ENCODE data around the gene HYKK. TPM values are rescaled to one million over a fixed set of nuclear protein-coding genes. Genes with fewer than 3 reads are reported as not detected.
"Not testable (repeated sequence)": the region's sequence is repeated elsewhere in the genome, so short reads cannot be mapped to it uniquely, and the experiment has no call there.

The HYKK gene, protein sequence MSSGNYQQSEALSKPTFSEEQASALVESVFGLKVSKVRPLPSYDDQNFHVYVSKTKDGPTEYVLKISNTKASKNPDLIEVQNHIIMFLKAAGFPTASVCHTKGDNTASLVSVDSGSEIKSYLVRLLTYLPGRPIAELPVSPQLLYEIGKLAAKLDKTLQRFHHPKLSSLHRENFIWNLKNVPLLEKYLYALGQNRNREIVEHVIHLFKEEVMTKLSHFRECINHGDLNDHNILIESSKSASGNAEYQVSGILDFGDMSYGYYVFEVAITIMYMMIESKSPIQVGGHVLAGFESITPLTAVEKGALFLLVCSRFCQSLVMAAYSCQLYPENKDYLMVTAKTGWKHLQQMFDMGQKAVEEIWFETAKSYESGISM
- 1 to 10 TPM; 7.7 to 8.9 (median 8.3) TPM for polyA plus RNA-seq (ENCODE audit: insufficient read length in 4 of 4)

DNA sequence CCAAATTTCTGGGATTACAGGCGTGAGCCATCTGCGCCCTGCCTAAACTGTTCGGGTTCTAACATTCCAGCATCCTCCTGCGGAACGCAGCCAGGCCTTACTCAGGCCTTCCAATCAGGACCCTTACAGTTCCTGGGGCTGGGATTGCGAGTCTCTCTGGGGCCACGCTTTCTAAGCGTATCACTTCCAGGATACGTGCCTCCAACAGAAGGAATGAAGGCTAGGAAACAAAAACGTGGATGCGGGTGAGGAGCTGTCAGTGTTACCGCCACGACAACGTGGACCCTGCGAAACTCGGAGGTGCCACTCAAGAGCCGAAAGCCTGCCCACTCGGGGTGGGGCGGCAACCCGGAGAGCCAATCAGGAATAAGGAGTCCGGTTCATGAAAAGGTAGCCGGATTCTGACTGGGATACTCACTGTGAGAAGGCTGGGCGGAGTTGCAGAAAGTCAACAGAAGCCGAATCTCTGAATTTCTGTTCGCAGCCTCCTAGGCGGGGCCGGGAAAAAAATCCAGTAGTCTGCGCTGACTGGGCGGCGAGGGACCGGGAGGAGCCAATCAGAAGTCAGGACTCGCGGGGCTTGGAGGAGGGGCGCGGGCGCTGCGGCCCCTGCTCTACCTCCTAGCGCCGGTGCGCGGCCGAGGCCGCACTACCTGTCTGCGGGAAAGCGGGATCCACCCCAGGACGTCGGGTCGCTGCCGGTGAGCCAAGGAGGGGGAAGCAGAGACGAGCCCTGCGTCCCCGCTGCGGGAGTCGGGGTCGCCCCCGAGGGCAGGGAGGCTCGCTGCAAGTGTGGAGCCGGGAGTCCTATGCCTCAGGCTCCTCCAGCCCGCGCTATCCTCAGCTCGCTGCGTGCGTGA, at the start of gene HYKK:
HYKK (plus strand) TSS at position 607 of the 860 bp plus-strand sequence. CDS start 5,512 bp downstream, outside the sequence.
- DNase-seq (ENCODE audit: low read depth in 4 of 4, low spot score in 2 of 4), result peak; percentile 86 to 98 (median 93)

DNA sequence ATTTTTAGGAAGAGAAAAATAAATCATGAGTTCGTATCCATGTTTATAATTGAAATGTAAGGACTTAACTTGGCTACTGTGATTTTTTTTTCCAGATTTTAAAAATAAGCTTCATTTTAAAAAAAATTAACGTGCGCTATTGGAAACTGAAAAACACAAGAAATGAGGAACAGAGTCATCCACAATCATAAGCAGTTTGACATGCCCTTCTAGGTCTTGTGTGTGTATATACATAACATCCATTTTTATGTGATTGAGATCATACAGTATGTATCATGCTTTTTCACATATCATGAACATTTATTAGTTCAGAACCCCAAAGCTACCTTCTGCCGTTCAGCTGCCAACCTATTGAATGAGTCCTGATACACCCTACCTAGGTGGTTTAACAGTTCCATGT, 46.6 kb upstream of the HYKK start:
- DNase-seq (ENCODE audit: low read depth in 4 of 4, low spot score in 2 of 4), result no peak

DNA sequence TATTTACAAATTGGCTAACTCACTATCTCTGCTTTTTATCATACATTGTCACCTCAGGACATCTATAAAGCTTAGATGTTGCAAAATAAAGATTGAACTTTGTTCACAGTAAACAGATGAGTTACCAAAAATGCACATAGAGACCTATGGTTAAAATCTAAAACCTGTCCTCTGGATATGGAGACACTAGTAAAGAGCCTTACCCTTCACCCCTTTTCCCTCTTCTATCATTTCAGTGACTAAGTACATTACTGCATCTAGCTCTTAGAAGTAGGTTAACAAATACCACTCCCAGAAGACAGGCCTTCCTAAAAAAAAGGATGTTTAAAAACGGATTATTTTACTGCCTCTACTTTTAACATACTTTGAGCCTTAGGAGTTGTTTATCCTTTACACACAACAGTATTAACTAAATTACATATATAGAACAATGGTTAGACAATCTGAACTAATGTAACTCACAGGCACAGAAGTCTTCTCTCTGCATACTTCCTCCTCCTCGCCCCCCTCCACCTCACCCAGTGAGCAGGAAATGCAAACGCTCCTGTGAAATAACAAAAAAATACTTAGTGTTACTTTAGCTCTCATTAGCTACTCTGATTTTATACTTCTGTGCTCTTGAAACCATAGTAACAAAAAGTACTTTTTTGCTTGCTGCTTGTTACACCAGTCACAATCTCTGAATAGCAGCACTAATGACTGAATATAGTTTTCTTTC, 46.0 kb upstream of the HYKK start:
- no peak for DNase-seq (ENCODE audit: low read depth in 4 of 4, low spot score in 2 of 4)

DNA sequence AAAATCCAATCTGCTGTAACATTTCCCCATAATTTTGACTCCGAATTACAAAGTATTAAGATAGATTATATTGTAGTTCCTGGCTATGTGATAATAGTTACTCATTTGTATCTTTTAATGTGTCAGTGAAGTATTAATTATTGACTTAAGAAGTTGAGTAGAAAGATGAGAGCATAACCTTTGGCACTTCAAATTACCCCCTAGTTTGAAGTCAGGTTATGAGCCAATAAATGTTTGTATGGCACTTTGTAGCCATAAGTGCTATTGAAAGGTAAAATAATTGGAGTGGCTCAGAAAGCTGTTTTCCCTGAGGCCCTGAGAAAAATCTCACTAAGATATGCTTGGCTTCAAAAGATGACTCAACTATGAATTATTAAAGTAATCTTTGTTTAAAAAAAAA, 38.3 kb upstream of the HYKK start:
- no peak for DNase-seq (ENCODE audit: low read depth in 4 of 4, low spot score in 2 of 4)

DNA sequence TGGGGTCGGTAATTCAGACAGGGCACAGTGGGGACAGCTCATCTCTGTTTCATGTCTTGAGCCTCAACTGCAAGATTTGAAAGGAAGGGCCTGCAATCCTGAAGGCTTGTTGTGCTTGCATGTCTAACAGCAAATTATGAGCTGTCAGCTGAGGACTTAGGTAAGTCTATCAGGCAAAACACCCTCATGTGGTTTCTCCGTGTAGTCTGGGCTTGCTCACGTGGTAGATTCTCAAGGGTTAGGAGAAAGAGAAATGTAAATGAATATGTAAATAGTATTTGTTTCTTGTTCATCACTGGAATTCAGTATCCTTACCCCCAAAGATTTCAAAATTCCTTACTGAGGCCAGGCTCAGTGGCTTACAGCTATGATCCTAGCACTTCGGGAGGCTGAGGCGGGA, 30.1 kb upstream of the HYKK start:
- no peak for DNase-seq (ENCODE audit: low read depth in 4 of 4, low spot score in 2 of 4)

DNA sequence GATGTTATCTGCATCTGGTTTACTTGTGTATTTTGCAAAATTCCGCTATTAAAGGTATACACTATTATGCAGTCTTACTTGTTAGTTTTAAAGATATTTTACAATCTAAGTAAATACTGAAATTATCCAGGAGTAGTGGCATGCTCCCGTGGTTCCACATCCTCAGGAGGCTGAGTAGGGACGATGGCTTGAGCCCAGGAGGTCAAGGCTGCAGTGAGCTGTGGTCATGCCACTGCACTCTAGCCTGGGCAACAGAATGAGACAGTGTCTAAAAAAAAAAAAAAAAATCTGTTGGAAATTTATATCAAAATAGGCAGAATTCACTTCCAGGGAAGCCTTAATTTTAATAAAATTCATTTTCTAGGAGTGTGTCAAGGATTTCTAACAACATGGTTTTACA, 27.7 kb upstream of the HYKK start:
- no peak for DNase-seq (ENCODE audit: low read depth in 4 of 4, low spot score in 2 of 4)

DNA sequence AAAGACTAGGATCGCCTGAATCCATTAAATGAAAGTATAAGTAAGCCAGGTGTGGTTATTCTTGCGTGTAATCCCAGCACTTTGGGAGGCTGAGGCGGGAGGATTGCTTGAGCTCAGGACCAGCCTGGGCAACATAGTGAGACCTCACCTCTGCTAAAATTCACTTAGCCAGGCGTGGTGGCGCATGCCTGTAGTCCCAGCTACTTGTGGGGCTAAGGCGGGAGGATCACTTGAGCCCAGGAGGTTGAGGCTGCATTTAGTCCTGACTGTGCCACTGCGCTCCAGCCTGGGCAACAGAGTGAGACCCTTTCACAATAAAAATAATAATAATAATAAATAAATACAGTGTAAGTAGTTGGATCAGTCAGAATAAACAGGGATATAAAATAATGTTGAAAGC, 25.5 kb upstream of the HYKK start:
- no peak for DNase-seq (ENCODE audit: low read depth in 4 of 4, low spot score in 2 of 4)

DNA sequence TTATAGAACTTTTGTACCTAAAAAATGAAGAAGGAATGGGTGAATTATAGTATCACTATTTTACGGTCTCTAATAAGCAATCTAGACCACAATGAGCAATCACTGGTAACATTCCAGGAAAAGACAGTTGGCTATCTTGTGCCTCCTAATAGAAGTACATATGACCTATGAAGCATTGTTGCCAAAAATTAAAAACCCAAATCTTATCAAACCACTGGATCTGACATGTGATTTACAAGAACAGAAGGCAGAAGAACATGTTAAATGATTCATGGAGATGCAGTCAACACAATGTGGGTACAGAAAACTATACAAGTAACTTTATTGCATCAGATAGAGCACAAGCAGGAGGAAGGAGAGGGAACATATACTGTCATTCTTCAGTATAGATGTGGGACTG, 14.5 kb upstream of the HYKK start:
- no peak for DNase-seq (ENCODE audit: low read depth in 4 of 4, low spot score in 2 of 4)

DNA sequence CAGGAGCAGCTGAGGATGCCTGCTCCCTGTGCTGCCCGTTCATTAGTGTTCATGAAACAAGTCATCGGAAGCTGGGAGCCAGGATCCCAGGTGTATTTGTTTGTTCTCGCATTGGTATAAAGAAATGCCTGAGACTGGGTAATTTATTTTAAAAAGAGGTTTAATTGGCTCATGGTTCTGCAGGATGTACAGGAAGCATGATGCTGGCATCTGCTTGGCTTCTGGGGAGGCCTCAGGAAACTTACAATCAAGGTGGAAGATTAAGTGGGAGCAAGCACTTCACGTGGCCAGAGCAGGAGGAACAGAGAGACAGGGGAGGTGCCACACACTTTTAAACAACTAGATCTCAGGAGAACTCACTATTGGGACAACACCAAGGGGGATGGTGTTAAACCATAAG, 5.5 kb upstream of the HYKK start:
- DNase-seq (ENCODE audit: low read depth in 4 of 4, low spot score in 2 of 4), result no peak

DNA sequence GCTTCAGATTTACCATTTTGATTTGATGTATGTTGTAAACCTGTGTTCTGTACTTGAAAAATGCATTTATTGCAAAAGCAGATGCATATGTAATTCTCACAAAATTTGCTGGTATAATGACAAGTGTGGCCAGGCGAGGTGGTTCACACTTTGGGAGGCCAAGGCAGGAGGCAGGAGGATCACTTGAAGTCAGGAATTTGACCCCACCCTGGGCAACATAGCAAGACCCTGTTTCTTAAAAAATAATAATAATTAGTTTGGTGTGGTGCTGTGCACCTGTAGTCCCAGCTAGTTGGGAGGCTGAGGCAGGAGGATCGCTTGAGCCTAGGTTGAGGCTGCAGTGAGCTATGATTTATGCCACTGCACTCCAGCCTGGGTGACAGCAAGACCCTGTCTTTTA, 4.7 kb upstream of the HYKK start:
- DNase-seq (ENCODE audit: low read depth in 4 of 4, low spot score in 2 of 4), result no peak

DNA sequence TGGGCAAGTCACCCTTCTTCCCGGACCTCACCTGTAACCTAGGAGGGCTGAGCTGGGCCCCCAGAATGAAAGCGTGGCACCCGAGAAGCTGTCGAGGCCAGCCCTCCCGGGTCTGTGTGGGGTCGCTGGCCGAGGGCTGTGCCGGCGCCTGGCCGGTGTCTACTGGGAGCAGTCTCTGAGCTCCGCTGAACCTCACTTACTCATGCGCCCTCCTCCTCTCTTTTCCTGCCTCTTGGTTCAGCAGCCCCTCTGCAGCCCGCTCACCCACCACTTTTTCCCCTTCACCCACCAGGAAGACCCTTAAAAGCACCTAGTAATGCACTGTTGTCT, 419 bp downstream of the HYKK start:
- peak in 2 of 4 donors; percentile 0 to 3 for DNase-seq (ENCODE audit: low read depth in 4 of 4, low spot score in 2 of 4)

DNA sequence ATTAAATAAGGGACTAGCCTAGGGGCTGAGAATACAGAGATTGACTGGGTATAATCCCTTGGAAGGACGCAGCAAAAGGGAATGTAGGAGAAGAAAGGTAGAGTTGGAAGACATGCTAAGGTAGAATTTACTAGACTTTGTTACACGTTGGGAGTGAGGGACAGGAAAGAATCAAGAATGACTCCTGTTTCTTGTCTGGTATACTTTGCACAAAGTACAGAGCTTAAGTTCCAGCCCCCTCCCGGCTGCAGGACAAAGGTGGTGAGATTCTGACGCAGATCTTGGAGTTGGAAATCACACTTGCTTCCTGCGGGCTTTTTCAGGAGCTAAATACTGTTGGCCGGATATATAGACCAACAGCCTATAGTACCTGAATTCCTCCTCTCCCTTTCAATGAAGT, 895 bp downstream of the HYKK start:
- peak in 1 of 4 donors; percentile 0 for DNase-seq (ENCODE audit: low read depth in 4 of 4, low spot score in 2 of 4)

DNA sequence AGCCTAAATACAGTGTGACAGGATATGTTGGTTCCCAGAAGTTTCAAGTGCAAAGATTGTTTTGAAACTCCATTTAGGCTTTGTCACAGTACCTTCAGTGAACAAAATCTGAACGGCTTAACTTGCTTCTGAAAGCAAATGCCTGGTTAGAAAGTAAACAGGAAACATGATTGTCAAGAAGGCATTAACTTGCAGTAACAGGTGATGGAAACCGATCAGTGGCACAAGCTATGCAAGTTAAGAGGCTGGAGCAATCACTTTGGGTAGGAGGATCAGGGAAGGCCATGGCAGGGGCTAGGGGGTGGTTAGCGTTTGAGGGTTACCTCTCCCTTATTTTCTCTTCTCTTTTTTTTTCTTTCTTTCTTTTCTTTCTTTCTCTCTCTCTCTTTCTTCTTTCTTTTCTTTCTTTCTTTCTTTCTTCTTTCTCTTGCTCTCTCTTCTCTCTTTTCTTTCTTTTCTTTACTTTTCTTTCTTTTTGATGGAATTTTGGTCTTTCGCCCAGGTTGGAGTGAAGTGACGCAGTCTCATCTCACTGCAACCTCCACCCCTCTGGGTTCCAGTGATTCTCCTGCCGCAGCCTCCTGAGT, 2.4 kb downstream of the HYKK start:
- no peak for DNase-seq (ENCODE audit: low read depth in 4 of 4, low spot score in 2 of 4)

DNA sequence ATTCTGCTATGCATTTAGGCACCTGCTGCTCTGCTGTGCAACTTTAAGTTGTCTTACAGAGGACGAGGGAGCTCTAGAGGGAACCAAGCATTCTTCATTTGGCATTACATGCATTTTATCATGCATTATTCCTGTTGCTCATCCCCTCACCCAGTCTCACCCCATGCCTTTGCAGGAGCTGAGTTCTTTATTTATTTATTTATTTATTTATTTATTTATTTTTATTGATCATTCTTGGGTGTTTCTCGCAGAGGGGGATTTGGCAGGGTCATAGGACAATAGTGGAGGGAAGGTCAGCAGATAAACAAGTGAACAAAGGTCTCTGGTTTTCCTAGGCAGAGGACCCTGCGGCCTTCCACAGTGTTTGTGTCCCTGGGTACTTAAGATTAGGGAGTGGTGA, 12.7 kb downstream of the HYKK start:
- DNase-seq (ENCODE audit: low read depth in 4 of 4, low spot score in 2 of 4), result not testable (repeated sequence)

DNA sequence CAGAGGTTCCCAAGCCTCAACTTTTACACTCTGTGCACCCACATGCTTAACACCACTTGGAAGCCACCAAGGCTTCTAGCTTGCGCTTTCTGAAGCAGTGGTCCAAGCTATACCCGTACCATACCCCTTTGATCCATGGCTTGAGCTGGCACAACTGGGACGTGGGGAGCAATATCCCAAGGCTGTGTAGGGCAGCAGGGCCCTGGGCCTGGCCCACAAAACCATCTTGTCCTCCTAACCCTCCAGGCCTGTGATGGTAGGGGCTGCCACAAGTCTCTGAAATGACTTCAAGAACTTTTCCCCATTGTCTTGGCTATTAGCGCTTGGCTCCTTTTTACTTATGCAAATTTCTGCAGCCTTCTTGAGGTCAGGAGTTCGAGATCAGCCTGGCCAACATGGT, 16.9 kb downstream of the HYKK start:
- DNase-seq (ENCODE audit: low read depth in 4 of 4, low spot score in 2 of 4), result no peak

DNA sequence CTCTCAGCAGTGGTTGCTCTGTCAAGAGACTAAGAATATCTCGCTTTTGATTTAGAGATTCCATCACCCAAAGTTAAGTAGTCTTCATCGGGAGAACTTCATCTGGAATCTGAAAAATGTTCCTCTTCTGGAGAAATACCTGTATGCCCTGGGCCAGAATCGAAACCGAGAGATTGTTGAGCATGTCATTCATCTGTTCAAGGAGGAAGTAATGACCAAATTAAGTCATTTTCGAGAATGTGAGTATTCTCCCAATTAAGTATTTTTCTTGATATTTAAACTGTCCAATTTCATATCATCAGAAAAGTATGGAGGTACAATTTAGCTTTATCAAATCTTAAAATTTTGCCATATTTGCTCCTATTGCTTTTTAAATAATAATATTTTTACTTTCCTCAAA, 19.9 kb downstream of the HYKK start:
- no peak for DNase-seq (ENCODE audit: low read depth in 4 of 4, low spot score in 2 of 4)

DNA sequence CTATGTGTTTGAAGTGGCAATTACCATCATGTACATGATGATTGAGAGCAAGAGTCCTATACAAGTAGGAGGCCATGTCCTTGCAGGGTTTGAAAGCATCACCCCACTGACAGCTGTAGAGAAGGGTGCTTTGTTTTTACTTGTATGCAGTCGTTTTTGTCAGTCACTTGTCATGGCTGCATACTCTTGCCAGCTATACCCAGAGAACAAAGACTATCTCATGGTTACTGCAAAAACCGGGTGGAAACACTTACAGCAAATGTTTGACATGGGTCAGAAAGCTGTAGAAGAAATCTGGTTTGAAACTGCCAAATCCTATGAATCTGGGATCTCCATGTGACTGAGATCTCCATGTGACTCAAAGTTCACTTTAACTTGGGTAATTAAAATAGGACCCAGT, 26.0 kb downstream of the HYKK start:
- DNase-seq (ENCODE audit: low read depth in 4 of 4, low spot score in 2 of 4), result no peak

DNA sequence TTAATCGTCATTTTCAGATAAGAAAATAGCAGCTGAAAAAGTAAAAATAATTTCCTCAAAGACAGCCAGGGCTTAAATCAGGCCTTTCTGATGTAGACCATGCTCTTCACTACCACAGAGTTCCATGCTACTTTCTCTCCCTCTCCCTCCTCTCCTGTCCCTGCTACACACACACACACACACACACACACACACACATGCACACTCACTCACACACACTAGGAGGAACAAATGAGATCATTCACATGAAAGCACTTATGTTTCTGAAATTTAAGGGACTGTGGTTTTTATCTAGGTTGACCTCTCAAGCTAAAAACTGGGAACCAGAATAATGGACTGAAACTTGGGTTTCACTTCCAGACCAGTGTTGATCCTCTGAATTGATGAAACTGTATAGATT, 28.8 kb downstream of the HYKK start:
- no peak for DNase-seq (ENCODE audit: low read depth in 4 of 4, low spot score in 2 of 4)

DNA sequence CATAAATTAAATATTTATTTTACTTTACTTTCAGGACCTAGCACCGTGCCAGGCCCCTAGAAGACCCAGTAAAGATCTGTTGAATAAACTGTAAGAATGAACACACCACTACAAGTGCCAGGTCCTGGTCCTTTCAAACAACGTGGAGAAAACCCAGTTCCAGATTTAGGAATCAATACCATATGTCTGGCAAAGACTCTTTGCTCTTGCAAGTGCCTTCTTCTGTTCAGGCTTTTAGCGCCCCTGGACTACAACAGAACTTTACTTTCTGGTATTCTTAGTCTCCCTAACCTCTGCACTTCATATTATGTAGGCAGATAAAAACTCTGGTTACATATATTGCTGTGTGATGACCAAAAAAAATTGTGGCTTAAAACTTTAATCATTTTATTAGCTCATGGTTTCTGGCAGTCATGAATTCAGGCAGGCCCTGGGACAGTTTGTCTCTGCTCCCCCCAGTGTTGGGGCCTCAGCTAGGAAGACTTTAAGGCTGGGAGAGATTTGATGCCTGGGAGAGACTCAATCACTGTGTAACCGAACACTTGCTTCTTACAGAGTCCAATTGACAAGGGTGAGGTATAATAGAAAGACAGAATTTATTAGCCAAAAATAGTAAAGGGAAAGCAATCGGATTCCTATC, 30.0 kb downstream of the HYKK start:
- no peak for DNase-seq (ENCODE audit: low read depth in 4 of 4, low spot score in 2 of 4)

DNA sequence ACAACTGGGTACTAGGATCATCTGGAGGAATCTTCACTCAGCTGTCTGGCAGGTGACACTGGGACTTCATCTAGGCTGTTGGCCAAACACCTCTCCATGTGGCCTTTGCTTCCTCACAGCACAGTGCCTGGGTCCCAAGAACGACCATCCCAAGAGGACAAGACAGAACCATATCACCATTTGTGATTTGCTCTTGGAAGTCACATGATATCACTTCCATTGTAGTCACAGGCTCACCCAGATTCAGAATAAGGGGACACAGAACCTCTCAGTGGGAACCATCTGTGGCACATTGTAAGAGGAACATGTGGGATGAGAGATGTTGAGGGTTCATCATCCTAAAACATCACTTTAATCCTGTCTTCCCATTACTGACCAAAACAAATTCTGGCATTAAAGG, 31.0 kb downstream of the HYKK start:
- DNase-seq (ENCODE audit: low read depth in 4 of 4, low spot score in 2 of 4), result no peak

All from left renal cortex interstitium (tissue), 4 donors.